GM13976 (cell line): ENCODE results near the gene ARHGAP9.
A peak's percentile ranks its signal among the peaks of the same experiment; 100 is the strongest.

ENCODE experiments used
- DNase-seq: peaks from one replicate; pipeline ENCODE4 v3.0.0; 2012; ENCODE audit warnings: low spot score
- CTCF ChIP-seq: IDR thresholded peaks from 2 replicates; pipeline ENCODE4 v1.5.1; 2012; ENCODE audit warnings: borderline replicate concordance, mild to moderate bottlenecking; ENCODE audit not compliant: insufficient read depth; ENCODE audit errors: extremely low read depth, missing control alignments, control extremely low read depth
- in situ Hi-C: fragments of 300-500 bp; cut with MboI; formaldehyde crosslinking; loops from one replicate; pipeline ENCODE4 v1.12.0; 2022; ENCODE audit warnings: low sequenced_read_pairs, mixed read lengths, inconsistent platforms; ENCODE audit not compliant: unreplicated experiment

ARHGAP9 gene

DNA sequence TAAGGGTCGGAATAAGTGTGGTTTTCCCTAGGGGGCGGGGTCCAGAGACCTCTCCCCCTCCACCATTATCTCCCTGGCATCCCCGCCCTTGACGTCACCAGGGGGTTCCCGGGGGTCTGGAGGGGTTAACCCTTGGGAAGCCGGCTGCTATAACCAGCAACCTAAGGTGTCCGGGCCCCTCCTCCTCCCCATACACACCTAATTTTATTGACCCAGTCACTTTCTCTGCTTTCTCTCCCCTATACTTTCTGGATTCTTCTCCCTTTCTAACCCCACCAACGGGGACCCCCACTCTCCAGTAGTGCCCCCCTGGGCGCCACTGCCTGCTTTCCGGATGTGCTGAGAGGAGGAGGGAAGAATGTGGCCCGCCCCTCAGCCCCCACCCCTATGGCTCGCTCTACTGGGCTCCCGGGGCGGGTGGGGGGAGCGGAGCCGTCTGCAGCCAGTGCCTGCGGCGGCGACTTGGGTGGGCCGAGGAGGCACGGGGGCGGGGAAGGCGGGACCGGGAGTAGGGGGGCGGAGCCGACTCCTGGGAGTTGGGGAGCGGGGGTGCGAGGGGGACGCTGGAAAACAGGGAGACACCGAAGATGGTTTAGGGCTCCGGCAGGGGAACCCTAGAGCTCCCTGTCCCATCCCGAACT, 18.3 kb downstream of the ARHGAP9 start:
- in situ Hi-C loops: no loop called here
- TF ChIP-seq CTCF: no peak
- peak; percentile 66 for DNase-seq

- TF ChIP-seq CTCF: no peak
- peak; percentile 19 for DNase-seq
- in situ Hi-C loops: no loop called here
Measured at GRCh38 chr12:57460841-57461275, 18.8 kb downstream of the ARHGAP9 start.

DNA sequence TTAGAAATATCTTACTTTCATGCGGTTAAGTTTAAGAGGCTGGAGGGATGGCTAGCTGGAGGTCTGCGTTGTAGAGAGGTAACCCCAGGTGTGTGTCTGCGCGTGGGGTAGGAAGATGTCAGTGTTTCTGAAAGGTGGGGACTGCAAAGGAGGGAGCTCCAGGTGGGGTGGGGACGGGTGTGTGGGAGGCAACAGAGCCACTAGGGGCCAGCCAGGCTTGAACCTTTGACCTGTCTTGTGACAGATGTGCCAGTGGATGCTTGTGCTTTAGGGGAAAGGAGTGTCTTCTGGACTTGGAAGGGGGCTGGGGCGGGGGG, 19.2 kb downstream of the ARHGAP9 start:
- peak; percentile 41 for DNase-seq
- no peak for TF ChIP-seq CTCF
- in situ Hi-C loops: no loop called here

DNA sequence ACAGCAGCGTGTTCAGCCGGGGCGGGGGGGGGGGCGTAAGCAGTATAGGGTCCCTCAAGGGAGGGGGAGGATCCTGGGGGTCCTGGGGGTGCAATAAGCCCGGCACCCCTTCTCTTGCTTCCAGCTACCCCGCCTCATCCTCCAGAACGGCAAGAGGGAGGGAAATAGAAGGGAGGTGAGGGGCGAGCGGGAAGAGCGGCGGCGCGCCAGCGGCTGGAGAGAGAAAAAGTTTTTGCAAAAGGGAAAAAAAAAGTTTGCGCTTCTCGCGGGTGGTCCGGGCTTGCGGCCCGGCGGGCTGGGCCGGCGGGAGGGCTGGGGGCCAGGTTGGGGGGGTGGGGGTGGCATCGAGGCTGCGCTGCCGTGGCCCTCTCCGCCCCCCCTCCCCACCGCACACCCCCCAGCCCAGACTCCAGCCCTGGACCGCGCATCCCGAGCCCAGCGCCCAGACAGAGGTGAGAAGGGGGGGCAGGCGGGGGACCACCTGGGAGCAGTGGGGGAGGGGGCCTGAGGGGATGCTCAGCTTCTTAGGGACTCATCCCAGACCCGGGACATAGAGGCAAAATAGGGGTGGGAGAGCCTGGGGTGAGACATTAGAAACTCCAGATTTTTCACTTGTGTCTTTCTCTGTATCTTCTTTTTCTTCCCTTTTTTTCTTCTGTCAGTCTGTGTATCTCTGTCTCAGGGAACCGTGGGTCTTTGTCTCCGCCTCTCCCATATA, 19.8 kb downstream of the ARHGAP9 start, which contains the start of gene GLI1:
Gene GLI1, plus strand, starts transcription at position 36 of the 718 bp plus-strand sequence. CDS start 3,907 bp downstream, outside the sequence.
- no peak for TF ChIP-seq CTCF
- in situ Hi-C loops: loop anchor here (10.0 kb wide), 1 partner anchor 175 kb away; no protein-coding TSS in a partner anchor
- DNase-seq: peak; percentile 69

- in situ Hi-C loops: loop anchor here (10.0 kb wide), 1 partner anchor 174 kb away; no protein-coding TSS in a partner anchor
Measured at GRCh38 chr12:57459055-57459749, 20.5 kb downstream of the ARHGAP9 start.

More at GRCh38 chr12:57459055-57459749, 20.5 kb downstream of the ARHGAP9 start:
- TF ChIP-seq CTCF: peak; percentile 98
- DNase-seq: peak; percentile 85
